ENCODE data around the gene TMOD1. TPM values are rescaled to one million over a fixed set of nuclear protein-coding genes. Genes with fewer than 3 reads are reported as not detected.

TMOD1 gene
- total and polyA plus RNA-seq, 2 of the 13 experiments (the other 11 are each of a cell fraction or from before 2014, with no cell fraction given) = 0.04 to 0.07 TPM

DNA sequence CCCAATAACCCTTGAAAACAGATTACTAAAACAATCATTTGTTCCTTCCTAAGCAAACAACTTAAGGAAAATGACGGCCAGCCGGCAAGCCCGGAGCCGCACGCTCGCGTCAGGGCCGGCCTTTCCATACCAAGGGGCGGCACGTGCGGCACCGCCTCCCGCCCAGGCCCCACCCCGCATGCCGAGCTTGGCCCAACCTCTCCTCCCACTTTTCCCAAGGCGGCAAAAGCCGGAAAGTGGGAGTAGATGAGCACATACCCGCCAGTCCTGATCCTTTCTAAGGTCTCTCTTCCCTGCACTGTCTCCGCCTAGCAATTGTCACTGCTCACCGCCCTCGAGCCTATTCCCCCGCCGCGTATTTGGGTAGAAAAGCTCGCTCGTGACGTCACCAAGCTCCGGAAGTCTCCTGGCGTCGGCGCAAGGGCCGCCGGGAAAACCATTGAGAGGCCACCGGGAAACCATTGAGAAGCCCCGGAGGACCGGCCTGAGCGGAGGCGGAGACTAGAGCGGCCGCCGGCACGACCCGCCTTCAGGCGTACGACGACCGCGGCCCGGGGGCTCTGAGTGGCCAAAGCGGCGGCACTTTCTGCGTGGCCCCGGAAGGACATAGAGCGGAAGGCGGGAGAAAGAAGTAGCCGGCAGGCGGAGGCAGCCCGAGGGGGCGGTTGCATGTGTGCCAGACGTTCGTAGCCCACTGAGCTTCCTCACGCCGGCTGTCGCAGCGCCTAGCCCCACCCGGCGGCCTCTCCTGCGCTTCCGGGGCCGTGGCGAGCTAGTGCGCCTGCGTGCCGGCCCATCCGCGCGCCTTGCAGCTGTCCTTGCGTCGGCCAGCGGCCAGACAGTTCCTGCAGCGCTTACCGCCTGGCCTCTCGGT is 131.8 kb downstream of the TMOD1 start, which contains the start of the genes NCBP1 and TSTD2 (continued):
- TF ChIP-seq ZFP1 (CRISPR knock-in tag; IDR thresholded peaks at IDR 0.05) = 0 out of 2 replicates have a peak, but pooled peaks have one; percentile 4
- peak; percentile 60 for TF ChIP-seq ARNTL (CRISPR knock-in tag; IDR thresholded peaks at IDR 0.05)
- TF ChIP-seq ETV5 (CRISPR knock-in tag; IDR thresholded peaks at IDR 0.05; ENCODE audit: borderline replicate concordance) = peak; percentile 84
- TF ChIP-seq, protein P1, sequence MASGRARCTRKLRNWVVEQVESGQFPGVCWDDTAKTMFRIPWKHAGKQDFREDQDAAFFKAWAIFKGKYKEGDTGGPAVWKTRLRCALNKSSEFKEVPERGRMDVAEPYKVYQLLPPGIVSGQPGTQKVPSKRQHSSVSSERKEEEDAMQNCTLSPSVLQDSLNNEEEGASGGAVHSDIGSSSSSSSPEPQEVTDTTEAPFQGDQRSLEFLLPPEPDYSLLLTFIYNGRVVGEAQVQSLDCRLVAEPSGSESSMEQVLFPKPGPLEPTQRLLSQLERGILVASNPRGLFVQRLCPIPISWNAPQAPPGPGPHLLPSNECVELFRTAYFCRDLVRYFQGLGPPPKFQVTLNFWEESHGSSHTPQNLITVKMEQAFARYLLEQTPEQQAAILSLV (CRISPR knock-in tag; IDR thresholded peaks at IDR 0.05; ENCODE audit: borderline replicate concordance) = peak; percentile 72
- no peak for TF ChIP-seq YY1 (IDR thresholded peaks at IDR 0.05; ENCODE audit: insufficient read depth, insufficient replicate concordance, low read depth, low read length)
- TF ChIP-seq ZFP41 (CRISPR knock-in tag; IDR thresholded peaks at IDR 0.05; ENCODE audit: borderline replicate concordance) = peak; percentile 22; the same call in 1 of the 2 replicates
- TF ChIP-seq CTCF (CRISPR knock-in tag; IDR thresholded peaks at IDR 0.05) = peak; percentile 21; the same call in 1 of the 2 replicates
- peak; percentile 68; the same call in 1 of the 2 replicates for TF ChIP-seq ZNF775 (CRISPR knock-in tag; IDR thresholded peaks at IDR 0.05; ENCODE audit: borderline replicate concordance)
- peak; percentile 65; the same call in 1 of the 2 replicates for TF ChIP-seq ZNF792 (CRISPR knock-in tag; IDR thresholded peaks at IDR 0.05)
- TF ChIP-seq CREM (IDR thresholded peaks at IDR 0.05) = peak; percentile 96
- 0 out of 2 replicates have a peak, but pooled peaks have one; percentile 43 for TF ChIP-seq CREM (CRISPR knock-in tag; IDR thresholded peaks at IDR 0.05)
- TF ChIP-seq, protein P2, sequence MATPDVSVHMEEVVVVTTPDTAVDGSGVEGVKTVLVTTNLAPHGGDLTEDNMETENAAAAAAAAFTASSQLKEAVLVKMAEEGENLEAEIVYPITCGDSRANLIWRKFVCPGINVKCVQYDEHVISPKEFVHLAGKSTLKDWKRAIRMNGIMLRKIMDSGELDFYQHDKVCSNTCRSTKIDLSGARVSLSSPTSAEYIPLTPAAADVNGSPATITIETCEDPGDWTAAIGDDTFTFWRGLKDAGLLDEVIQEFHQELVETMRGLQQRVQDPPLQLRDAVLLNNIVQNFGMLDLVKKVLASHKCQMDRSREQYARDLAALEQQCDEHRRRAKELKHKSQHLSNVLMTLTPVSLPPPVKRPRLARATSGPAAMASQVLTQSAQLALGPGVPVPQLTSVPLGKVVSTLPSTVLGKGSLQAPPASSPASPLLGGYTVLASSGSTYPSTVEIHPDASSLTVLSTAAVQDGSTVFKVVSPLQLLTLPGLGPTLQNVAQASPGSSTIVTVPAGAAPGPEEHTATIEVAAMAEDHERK (CRISPR knock-in tag; IDR thresholded peaks at IDR 0.05; ENCODE audit: low read depth) = peak; percentile 86
- peak; percentile 78 for TF ChIP-seq RFX5 (IDR thresholded peaks at IDR 0.05; ENCODE audit: low read depth, low read length)
- no peak; the same call in 1 of the 2 replicates for TF ChIP-seq CBFB (CRISPR knock-in tag; IDR thresholded peaks at IDR 0.05)
- TF ChIP-seq ZNF430 (CRISPR knock-in tag; IDR thresholded peaks at IDR 0.05) = peak; percentile 18; the same call in 1 of the 2 replicates
- TF ChIP-seq NONO (IDR thresholded peaks at IDR 0.05) = no peak
- TF ChIP-seq NONO (CRISPR knock-in tag; conservative IDR thresholded peaks at IDR 0.05) = peak; percentile 63
- no peak; the same call in 1 of the 2 replicates for TF ChIP-seq EED (CRISPR knock-in tag; IDR thresholded peaks at IDR 0.05)
- TF ChIP-seq, protein P3, sequence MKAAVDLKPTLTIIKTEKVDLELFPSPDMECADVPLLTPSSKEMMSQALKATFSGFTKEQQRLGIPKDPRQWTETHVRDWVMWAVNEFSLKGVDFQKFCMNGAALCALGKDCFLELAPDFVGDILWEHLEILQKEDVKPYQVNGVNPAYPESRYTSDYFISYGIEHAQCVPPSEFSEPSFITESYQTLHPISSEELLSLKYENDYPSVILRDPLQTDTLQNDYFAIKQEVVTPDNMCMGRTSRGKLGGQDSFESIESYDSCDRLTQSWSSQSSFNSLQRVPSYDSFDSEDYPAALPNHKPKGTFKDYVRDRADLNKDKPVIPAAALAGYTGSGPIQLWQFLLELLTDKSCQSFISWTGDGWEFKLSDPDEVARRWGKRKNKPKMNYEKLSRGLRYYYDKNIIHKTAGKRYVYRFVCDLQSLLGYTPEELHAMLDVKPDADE (CRISPR knock-in tag; IDR thresholded peaks at IDR 0.05) = peak; percentile 58; the same call in 1 of the 2 replicates
- TF ChIP-seq, protein P4, sequence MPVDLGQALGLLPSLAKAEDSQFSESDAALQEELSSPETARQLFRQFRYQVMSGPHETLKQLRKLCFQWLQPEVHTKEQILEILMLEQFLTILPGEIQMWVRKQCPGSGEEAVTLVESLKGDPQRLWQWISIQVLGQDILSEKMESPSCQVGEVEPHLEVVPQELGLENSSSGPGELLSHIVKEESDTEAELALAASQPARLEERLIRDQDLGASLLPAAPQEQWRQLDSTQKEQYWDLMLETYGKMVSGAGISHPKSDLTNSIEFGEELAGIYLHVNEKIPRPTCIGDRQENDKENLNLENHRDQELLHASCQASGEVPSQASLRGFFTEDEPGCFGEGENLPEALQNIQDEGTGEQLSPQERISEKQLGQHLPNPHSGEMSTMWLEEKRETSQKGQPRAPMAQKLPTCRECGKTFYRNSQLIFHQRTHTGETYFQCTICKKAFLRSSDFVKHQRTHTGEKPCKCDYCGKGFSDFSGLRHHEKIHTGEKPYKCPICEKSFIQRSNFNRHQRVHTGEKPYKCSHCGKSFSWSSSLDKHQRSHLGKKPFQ (CRISPR knock-in tag; IDR thresholded peaks at IDR 0.05; ENCODE audit: insufficient replicate concordance) = peak; percentile 72
